ENCODE data around the gene UGT8.
"Not testable (repeated sequence)": the region's sequence is repeated elsewhere in the genome, so short reads cannot be mapped to it uniquely, and the experiment has no call there.

The UGT8 gene, protein sequence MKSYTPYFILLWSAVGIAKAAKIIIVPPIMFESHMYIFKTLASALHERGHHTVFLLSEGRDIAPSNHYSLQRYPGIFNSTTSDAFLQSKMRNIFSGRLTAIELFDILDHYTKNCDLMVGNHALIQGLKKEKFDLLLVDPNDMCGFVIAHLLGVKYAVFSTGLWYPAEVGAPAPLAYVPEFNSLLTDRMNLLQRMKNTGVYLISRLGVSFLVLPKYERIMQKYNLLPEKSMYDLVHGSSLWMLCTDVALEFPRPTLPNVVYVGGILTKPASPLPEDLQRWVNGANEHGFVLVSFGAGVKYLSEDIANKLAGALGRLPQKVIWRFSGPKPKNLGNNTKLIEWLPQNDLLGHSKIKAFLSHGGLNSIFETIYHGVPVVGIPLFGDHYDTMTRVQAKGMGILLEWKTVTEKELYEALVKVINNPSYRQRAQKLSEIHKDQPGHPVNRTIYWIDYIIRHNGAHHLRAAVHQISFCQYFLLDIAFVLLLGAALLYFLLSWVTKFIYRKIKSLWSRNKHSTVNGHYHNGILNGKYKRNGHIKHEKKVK

GRCh38 chr4:114598191-114599121 is at the start of gene UGT8:
Gene UGT8, plus strand, starts transcription at chr4:114598807. Its CDS starts 24,074 bp downstream, at chr4:114622881.
- DNase-seq, result peak in 1 of 2 experiments; percentile 2
- TF ChIP-seq POLR2A (IDR thresholded peaks at IDR 0.05; ENCODE audit: low read length) (no peak), GATA1 (IDR thresholded peaks at IDR 0.05; ENCODE audit: low read depth, low read length) (no peak)

- no peak for DNase-seq
- TF ChIP-seq POLR2A (IDR thresholded peaks at IDR 0.05; ENCODE audit: low read length) (no peak), GATA1 (IDR thresholded peaks at IDR 0.05; ENCODE audit: low read depth, low read length) (no peak)
Observed at GRCh38 chr4:114549638-114550037, 49.0 kb upstream of the UGT8 start.

- peak; percentile 1 to 3 for DNase-seq
- TF ChIP-seq POLR2A (IDR thresholded peaks at IDR 0.05; ENCODE audit: low read length) (no peak), GATA1 (IDR thresholded peaks at IDR 0.05; ENCODE audit: low read depth, low read length) (no peak)
Observed at GRCh38 chr4:114558446-114559020, 40.1 kb upstream of the UGT8 start.

GRCh38 chr4:114561590-114561989 is 37.0 kb upstream of the UGT8 start:
- TF ChIP-seq GATA1 (IDR thresholded peaks at IDR 0.05; ENCODE audit: low read depth, low read length) (no peak), POLR2A (IDR thresholded peaks at IDR 0.05; ENCODE audit: low read length) (no peak)
- no peak for DNase-seq

GRCh38 chr4:114562176-114562904 is 36.3 kb upstream of the UGT8 start:
- DNase-seq, result no peak
- TF ChIP-seq GATA1 (IDR thresholded peaks at IDR 0.05; ENCODE audit: low read depth, low read length), result no peak
- TF ChIP-seq POLR2A (IDR thresholded peaks at IDR 0.05; ENCODE audit: low read length), result no peak

GRCh38 chr4:114563536-114564315 is 34.9 kb upstream of the UGT8 start:
- DNase-seq, result no peak
- TF ChIP-seq POLR2A (IDR thresholded peaks at IDR 0.05; ENCODE audit: low read length) (no peak), GATA1 (IDR thresholded peaks at IDR 0.05; ENCODE audit: low read depth, low read length) (no peak)

DNA sequence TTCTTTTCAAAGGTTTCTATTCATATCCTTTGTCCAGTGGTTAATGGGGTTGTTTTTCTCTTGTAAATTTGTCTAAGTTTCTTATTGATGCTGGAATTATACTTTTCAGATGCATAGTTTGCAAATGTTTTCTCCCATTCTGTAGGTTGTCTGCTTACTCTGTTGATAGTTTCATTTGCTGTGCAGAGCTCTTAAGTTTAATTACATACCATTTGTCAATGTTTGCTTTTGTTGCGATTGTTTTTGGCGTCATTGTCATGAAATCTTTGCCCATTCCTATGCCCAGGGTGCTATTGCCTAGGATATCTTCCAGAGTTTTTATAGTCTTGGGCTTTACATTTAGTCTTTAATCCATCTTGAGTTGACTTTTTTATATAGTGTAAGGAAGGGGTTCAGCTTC is 21.2 kb upstream of the UGT8 start:
- TF ChIP-seq GATA1 (IDR thresholded peaks at IDR 0.05; ENCODE audit: low read depth, low read length) (no peak), POLR2A (IDR thresholded peaks at IDR 0.05; ENCODE audit: low read length) (no peak)
- DNase-seq, result no peak

DNA sequence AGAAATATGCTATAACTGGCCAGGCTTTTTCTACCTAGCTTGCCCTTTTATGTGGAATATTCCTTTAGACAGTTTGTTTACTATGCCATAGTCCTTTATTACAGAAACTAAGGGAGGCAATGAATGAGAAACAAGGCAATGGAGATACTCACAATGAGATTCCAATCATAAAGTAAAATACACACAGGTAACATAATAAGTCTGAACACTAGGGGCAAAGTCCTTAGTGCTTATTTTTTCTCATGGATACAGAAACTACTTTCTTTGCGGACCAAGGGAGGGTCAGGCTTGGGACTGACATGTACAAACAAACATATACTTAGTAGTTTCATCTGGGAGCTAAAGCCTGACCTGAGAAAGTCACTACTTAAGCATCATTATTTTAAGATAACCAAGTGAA is 16.0 kb upstream of the UGT8 start:
- TF ChIP-seq POLR2A (IDR thresholded peaks at IDR 0.05; ENCODE audit: low read length) (no peak), GATA1 (IDR thresholded peaks at IDR 0.05; ENCODE audit: low read depth, low read length) (no peak)
- no peak for DNase-seq

GRCh38 chr4:114588305-114588704 is 10.3 kb upstream of the UGT8 start:
- DNase-seq, result no peak
- TF ChIP-seq POLR2A (IDR thresholded peaks at IDR 0.05; ENCODE audit: low read length) (no peak), GATA1 (IDR thresholded peaks at IDR 0.05; ENCODE audit: low read depth, low read length) (no peak)

DNA sequence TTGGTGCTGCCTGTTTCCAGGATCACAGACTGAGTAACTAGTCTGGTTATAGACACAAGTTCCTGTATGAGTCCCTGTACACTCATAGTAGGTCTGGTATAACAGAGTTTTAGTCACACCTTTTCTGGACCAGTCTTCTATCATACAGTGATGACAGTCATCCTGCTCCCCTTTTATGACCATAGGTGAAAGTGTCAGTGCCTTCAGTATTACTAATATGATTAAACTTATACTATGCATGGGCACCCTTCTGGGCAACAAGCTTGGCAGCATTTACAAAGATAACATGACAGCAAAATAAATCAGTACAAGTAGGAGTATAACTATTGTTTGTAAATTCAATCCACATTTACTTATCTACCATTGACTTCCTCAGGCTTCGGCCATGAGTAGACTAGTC is 8.2 kb upstream of the UGT8 start:
- DNase-seq, result not testable (repeated sequence)

GRCh38 chr4:114593526-114593925 is 5.1 kb upstream of the UGT8 start:
- no peak for TF ChIP-seq GATA1 (IDR thresholded peaks at IDR 0.05; ENCODE audit: low read depth, low read length)

GRCh38 chr4:114595207-114595606 is 3.4 kb upstream of the UGT8 start:
- no peak for DNase-seq
- TF ChIP-seq GATA1 (IDR thresholded peaks at IDR 0.05; ENCODE audit: low read depth, low read length) (no peak), POLR2A (IDR thresholded peaks at IDR 0.05; ENCODE audit: low read length) (no peak)

More at GRCh38 chr4:114593526-114593925, 5.1 kb upstream of the UGT8 start:
- DNase-seq, result no peak

DNA sequence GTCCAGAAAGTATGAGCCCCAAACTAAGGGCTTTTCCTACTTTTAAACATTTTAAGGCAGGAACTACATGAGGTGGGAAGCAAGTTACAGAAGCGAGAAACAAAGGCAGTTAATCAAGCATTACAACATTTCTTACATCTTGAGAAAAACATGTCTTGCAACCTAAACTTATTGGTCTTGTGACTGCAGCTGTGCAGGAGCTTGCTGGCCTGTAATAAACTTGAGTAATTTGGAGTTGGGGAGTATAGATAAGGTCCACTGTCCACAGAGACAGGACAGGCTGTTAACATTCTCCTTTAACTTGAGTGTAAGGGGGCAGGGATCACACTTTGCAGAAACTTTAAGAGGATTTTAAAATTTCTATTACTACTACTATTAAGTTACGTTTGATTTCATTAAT is 2.7 kb upstream of the UGT8 start:
- no peak for TF ChIP-seq POLR2A (IDR thresholded peaks at IDR 0.05; ENCODE audit: low read length)
- TF ChIP-seq GATA1 (IDR thresholded peaks at IDR 0.05; ENCODE audit: low read depth, low read length), result no peak
- DNase-seq, result no peak

All from erythroblast (primary cell).